ENCODE measurements around the gene TRMT1.

GRCh38 chr19:13160557-13160956, 44.0 kb upstream of the TRMT1 start:
- TF ChIP-seq PRDM15 (CRISPR knock-in tag; IDR thresholded peaks at IDR 0.05) (no peak), CTCF (IDR thresholded peaks at IDR 0.05) (no peak)

Measured in WTC11 (cell line).